Neural cell (in vitro differentiated cells): ENCODE results near the gene EPOP. TPM values are rescaled to one million over a fixed set of nuclear protein-coding genes. Genes with fewer than 3 reads are reported as not detected.
"Not testable (repeated sequence)": the region's sequence is repeated elsewhere in the genome, so short reads cannot be mapped to it uniquely, and the experiment has no call there.

Source experiments
- H2AFZ ChIP-seq: fragments of 200-600, 300-800 bp; sonication (generic), shearing (Covaris generic); 2 replicates; pipeline ENCODE4 v1.6.0; 2014; ENCODE audit warnings: low read depth, mild to moderate bottlenecking, antibody characterized with exemption, low read length, moderate library complexity
- H3F3A ChIP-seq: fragments of 200-600 bp; shearing (Covaris generic); 2 replicates; pipeline ENCODE4 v1.6.1; 2016; ENCODE audit warnings: mild to moderate bottlenecking, moderate library complexity, mixed read lengths, antibody characterized with exemption, low read length; ENCODE audit not compliant: insufficient read depth, poor library complexity, severe bottlenecking
- H3K27ac ChIP-seq: fragments of 200-600, 300-800 bp; sonication (generic), shearing (Covaris generic); 2 replicates; pipeline ENCODE4 v1.5.1; 2014; ENCODE audit warnings: mild to moderate bottlenecking, low read length, moderate library complexity
- H3K27me3 ChIP-seq: fragments of 300-800, 200-600 bp; sonication (generic), shearing (Covaris generic); 2 replicates; pipeline ENCODE4 v1.6.0; 2014; ENCODE audit warnings: mild to moderate bottlenecking, low read depth, low read length, moderate library complexity; ENCODE audit not compliant: insufficient read depth
- H3K36me3 ChIP-seq: fragments of 300-800, 200-600 bp; sonication (generic), shearing (Covaris generic); 2 replicates; pipeline ENCODE4 v1.5.1; 2014; ENCODE audit warnings: mild to moderate bottlenecking, antibody characterized with exemption, low read length, moderate library complexity; ENCODE audit not compliant: insufficient read depth
- H3K4me2 ChIP-seq: fragments of 300-800, 200-600 bp; sonication (generic), shearing (Covaris generic); 2 replicates; pipeline ENCODE4 v1.6.0; 2014; ENCODE audit warnings: mild to moderate bottlenecking, low read length
- H3K4me3 ChIP-seq: fragments of 300-800, 200-600 bp; sonication (generic), shearing (Covaris generic); 2 replicates; pipeline ENCODE4 v1.5.1; 2014; ENCODE audit warnings: mild to moderate bottlenecking, low read length, moderate library complexity
- H3K79me2 ChIP-seq: fragments of 200-600 bp; shearing (Covaris generic); replicated peaks from 2 replicates; pipeline ENCODE4 v1.6.0; 2014; ENCODE audit warnings: mild to moderate bottlenecking, low read length, moderate library complexity; ENCODE audit not compliant: insufficient read depth
- H3K9ac ChIP-seq: fragments of 300-800, 200-600 bp; sonication (generic), shearing (Covaris generic); 2 replicates; pipeline ENCODE4 v1.6.1; 2016; ENCODE audit warnings: mild to moderate bottlenecking, low read length, mixed read lengths
- H3K9me2 ChIP-seq: fragments of 200-600 bp; shearing (Covaris generic); 2 replicates; pipeline ENCODE4 v1.6.1; 2016; ENCODE audit warnings: mild to moderate bottlenecking, low read length, mixed read lengths; ENCODE audit not compliant: insufficient read depth
- H3K9me3 ChIP-seq: fragments of 200-600, 300-800 bp; sonication (generic), shearing (Covaris generic); 2 replicates; pipeline ENCODE4 v1.6.1; 2016; ENCODE audit warnings: mild to moderate bottlenecking, mixed run types, low read length, moderate library complexity, mixed read lengths
- H4K20me1 ChIP-seq: fragments of 200-600 bp; shearing (Covaris generic); 2 replicates; pipeline ENCODE4 v1.6.1; 2016; ENCODE audit warnings: mild to moderate bottlenecking, mixed run types; ENCODE audit not compliant: insufficient read depth
- EP300 ChIP-seq: fragments of 450-650 bp; conservative IDR thresholded peaks from 2 replicates; pipeline ENCODE4 v1.6.1; 2014; ENCODE audit warnings: antibody characterized with exemption, mild to moderate bottlenecking, moderate library complexity; ENCODE audit not compliant: poor library complexity, severe bottlenecking
- EZH2 ChIP-seq: fragments of 200-600, 300-800 bp; shearing (Covaris generic), sonication (generic); IDR thresholded peaks from 2 replicates; pipeline ENCODE4 v1.6.1; 2014; ENCODE audit warnings: antibody characterized with exemption, low read length, borderline replicate concordance, mild to moderate bottlenecking; ENCODE audit not compliant: insufficient read depth, poor library complexity, severe bottlenecking
- MXI1 ChIP-seq: fragments of 450-650 bp; conservative IDR thresholded peaks from 2 replicates; pipeline ENCODE4 v1.6.1; 2014; ENCODE audit warnings: antibody characterized with exemption, mild to moderate bottlenecking; ENCODE audit not compliant: poor library complexity, severe bottlenecking
- POLR2AphosphoS5 ChIP-seq: IDR thresholded peaks from 2 replicates; pipeline ENCODE4 v1.6.1; 2012
- RAD21 ChIP-seq: fragments of 450-650 bp; conservative IDR thresholded peaks from 2 replicates; pipeline ENCODE4 v1.6.1; 2014; ENCODE audit warnings: antibody characterized with exemption, mild to moderate bottlenecking, moderate library complexity
- SMC3 ChIP-seq: fragments of 450-650 bp; conservative IDR thresholded peaks from 2 replicates; pipeline ENCODE4 v1.6.1; 2014; ENCODE audit warnings: antibody characterized with exemption, mild to moderate bottlenecking, moderate library complexity; ENCODE audit not compliant: poor library complexity
- TAF1 ChIP-seq: IDR thresholded peaks from 2 replicates; pipeline ENCODE4 v1.6.1; 2012; ENCODE audit warnings: low read depth
- polyA plus RNA-seq: library from polyadenylated mRNA; depleted of rRNA; stranded (reverse); fragments of >200 nt; gene quantifications from 2 replicates; pipeline ENCODE4 v1.2.3, GENCODE V29; 2014
- TF ChIP-seq, protein P1 (sequence below): IDR thresholded peaks from 2 replicates; pipeline ENCODE4 v1.6.1; 2012; ENCODE audit warnings: borderline replicate concordance
- TF ChIP-seq, protein P2 (sequence below): fragments of 450-650 bp; IDR thresholded peaks from 2 replicates; pipeline ENCODE4 v1.5.1; 2014; ENCODE audit warnings: antibody characterized with exemption, mild to moderate bottlenecking, moderate library complexity; ENCODE audit not compliant: poor library complexity, severe bottlenecking

The EPOP gene
- polyA plus RNA-seq, 1 donor from 2014 or later, result 1.1 TPM

DNA sequence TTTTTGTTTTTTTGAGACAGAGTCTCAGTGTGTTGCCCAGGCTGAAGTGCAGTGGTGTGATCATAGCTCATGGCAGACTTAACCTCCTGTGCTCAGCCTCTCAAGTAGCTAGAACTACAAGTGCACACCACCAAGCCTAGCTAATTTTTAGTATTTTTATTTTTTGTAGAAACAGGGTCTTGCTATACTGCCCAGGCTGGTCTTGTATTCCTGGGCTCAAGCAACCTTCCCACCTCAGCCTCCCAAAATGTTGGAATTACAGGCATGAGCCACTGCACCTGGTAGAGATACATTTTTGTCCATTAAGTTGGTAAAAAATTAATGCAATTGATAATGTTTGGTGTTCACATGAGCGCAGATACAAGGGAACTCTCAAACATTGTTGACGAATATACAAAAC lies 46.8 kb downstream of the EPOP start:
- H3F3A ChIP-seq, result no peaks in the 10 kb centered on the region
- H3K79me2 ChIP-seq, result no peaks in the 10 kb centered on the region
- H3K9me2 ChIP-seq, result no peaks in the 10 kb centered on the region
- no peak overlapping the region for H3K4me2 ChIP-seq
- TF ChIP-seq, protein P1, sequence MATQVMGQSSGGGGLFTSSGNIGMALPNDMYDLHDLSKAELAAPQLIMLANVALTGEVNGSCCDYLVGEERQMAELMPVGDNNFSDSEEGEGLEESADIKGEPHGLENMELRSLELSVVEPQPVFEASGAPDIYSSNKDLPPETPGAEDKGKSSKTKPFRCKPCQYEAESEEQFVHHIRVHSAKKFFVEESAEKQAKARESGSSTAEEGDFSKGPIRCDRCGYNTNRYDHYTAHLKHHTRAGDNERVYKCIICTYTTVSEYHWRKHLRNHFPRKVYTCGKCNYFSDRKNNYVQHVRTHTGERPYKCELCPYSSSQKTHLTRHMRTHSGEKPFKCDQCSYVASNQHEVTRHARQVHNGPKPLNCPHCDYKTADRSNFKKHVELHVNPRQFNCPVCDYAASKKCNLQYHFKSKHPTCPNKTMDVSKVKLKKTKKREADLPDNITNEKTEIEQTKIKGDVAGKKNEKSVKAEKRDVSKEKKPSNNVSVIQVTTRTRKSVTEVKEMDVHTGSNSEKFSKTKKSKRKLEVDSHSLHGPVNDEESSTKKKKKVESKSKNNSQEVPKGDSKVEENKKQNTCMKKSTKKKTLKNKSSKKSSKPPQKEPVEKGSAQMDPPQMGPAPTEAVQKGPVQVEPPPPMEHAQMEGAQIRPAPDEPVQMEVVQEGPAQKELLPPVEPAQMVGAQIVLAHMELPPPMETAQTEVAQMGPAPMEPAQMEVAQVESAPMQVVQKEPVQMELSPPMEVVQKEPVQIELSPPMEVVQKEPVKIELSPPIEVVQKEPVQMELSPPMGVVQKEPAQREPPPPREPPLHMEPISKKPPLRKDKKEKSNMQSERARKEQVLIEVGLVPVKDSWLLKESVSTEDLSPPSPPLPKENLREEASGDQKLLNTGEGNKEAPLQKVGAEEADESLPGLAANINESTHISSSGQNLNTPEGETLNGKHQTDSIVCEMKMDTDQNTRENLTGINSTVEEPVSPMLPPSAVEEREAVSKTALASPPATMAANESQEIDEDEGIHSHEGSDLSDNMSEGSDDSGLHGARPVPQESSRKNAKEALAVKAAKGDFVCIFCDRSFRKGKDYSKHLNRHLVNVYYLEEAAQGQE, result no peak
- TF ChIP-seq, protein P2, sequence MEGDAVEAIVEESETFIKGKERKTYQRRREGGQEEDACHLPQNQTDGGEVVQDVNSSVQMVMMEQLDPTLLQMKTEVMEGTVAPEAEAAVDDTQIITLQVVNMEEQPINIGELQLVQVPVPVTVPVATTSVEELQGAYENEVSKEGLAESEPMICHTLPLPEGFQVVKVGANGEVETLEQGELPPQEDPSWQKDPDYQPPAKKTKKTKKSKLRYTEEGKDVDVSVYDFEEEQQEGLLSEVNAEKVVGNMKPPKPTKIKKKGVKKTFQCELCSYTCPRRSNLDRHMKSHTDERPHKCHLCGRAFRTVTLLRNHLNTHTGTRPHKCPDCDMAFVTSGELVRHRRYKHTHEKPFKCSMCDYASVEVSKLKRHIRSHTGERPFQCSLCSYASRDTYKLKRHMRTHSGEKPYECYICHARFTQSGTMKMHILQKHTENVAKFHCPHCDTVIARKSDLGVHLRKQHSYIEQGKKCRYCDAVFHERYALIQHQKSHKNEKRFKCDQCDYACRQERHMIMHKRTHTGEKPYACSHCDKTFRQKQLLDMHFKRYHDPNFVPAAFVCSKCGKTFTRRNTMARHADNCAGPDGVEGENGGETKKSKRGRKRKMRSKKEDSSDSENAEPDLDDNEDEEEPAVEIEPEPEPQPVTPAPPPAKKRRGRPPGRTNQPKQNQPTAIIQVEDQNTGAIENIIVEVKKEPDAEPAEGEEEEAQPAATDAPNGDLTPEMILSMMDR, result no peak
- TF ChIP-seq EP300 (no peak), MXI1 (no peak), SMC3 (no peak), EZH2 (no peak), TAF1 (no peak), RAD21 (no peak), POLR2AphosphoS5 (no peak)
- no peak overlapping the region for H3K27ac ChIP-seq
- no peak overlapping the region for H2AFZ ChIP-seq
- H3K9ac ChIP-seq, result no peak overlapping the region
- H4K20me1 ChIP-seq, result no peaks in the 10 kb centered on the region
- no peaks in the 10 kb centered on the region for H3K27me3 ChIP-seq
- no peak overlapping the region for H3K4me3 ChIP-seq
- H3K36me3 ChIP-seq, result no peaks in the 10 kb centered on the region
- no peaks in the 10 kb centered on the region for H3K9me3 ChIP-seq

DNA sequence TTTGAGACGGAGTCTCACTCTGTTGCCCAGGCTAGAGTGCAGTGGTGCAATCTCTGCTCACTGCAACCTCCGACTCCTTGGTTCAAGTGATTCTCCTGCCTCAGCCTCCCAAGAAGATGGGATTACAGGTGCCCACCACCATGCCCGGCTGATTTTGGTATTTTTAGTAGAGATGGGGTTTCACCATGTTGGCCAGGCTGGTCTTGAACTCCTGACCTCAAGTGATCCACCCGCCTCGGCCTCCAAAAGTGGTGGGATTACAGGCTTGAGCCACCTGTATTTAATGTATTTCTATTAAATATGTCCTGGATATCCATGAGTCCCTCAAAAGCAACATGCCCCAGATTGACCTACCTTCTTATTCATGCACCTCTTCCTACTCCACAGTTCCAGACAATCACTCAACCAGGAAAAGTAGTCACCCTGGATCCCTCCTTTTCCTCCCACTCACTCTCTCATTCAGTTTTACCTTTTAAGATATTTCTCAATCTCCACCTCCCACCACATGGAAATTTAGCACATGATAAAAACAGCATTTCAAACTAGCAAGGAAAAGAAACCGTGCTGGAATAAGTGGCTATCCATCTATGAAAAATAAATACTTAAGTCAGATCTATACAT lies 48.0 kb downstream of the EPOP start:
- H3K9me3 ChIP-seq, H3K79me2 ChIP-seq, H3K9me2 ChIP-seq, H3F3A ChIP-seq, H3K27ac ChIP-seq, H3K4me2 ChIP-seq, H2AFZ ChIP-seq, H3K27me3 ChIP-seq, H4K20me1 ChIP-seq, H3K36me3 ChIP-seq, H3K4me3 ChIP-seq, H3K9ac ChIP-seq: not testable (repeated sequence)

DNA sequence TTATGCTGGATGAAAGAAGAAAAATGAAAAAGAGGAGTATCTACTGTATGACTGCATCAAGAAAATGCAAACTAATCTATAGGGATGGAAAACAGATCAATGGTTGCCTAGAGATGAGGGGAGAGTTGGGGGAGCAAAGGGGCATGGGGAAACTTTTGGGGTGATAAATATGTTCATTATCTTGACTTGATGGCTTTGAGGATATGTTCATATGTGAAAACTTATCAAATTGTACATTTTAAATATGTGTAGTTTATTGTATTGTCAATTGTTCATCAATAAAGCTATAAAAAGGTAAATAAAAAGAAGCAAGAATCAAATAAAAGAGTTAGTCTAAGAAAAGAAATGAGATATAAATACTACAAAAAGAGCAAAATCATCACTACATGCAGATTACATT lies 49.3 kb downstream of the EPOP start:
- no peaks in the 10 kb centered on the region for H3K36me3 ChIP-seq
- no peak overlapping the region for H3K4me2 ChIP-seq
- no peak overlapping the region for H3K9ac ChIP-seq
- H3K9me3 ChIP-seq, result no peaks in the 10 kb centered on the region
- H4K20me1 ChIP-seq, result no peaks in the 10 kb centered on the region
- H3K79me2 ChIP-seq, result no peaks in the 10 kb centered on the region
- no peaks in the 10 kb centered on the region for H3F3A ChIP-seq
- no peak overlapping the region for H3K27ac ChIP-seq
- no peak overlapping the region for H2AFZ ChIP-seq
- TF ChIP-seq SMC3, result no peak
- no peaks in the 10 kb centered on the region for H3K9me2 ChIP-seq
- no peak overlapping the region for H3K4me3 ChIP-seq
- no peaks in the 10 kb centered on the region for H3K27me3 ChIP-seq

DNA sequence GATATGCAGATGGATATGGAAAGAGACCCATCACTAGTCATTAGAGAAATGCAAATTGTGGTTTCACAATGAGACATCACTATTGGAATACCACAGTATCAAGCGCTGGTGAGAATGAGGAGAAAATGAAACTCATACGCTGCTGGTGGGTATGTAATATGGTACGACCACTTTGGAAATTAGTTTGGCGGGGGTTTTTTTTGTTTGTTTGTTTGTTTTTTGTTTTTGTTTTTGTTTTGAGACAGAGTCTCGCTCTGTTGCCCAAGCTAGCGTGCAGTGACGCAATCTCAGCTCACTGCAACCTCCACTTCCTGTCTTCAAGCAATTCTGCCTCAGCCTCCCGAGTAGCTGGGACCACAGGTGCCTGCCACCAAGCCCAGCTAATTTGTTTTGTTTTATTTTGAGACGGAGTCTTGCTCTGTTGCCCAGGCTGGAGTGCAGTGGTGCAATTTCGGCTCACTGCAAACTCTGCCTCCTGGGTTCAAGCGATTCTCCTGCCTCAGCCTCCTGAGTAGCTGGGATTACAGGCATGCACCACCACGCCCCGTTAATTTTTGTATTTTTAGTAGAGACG lies 49.9 kb downstream of the EPOP start:
- H3F3A ChIP-seq, H2AFZ ChIP-seq, H3K9me2 ChIP-seq, H3K79me2 ChIP-seq, H3K9me3 ChIP-seq, H3K27ac ChIP-seq, H3K4me3 ChIP-seq, H3K36me3 ChIP-seq, H3K9ac ChIP-seq, H4K20me1 ChIP-seq, H3K27me3 ChIP-seq, H3K4me2 ChIP-seq: not testable (repeated sequence)
